Muscle of back (tissue), 11 donors: ENCODE measurements around the gene CIROP. TPM values are rescaled to one million over a fixed set of nuclear protein-coding genes. Genes with fewer than 3 reads are reported as not detected.

ENCODE experiments used
- DNase-seq, 3 donors: peaks; one replicate each; pipeline versions ENCODE4 v3.0.0 to v3.0.0-alpha.2; 2013
- polyA plus RNA-seq, 10 donors: library from polyadenylated mRNA; unstranded; fragments of 120-200 nt; gene quantifications; one replicate each; pipeline ENCODE4 v1.2.1, GENCODE V29; 2013; ENCODE audit not compliant: insufficient read length in 10 of 10

CIROP gene
- polyA plus RNA-seq, 10 donors = not detected

DNA sequence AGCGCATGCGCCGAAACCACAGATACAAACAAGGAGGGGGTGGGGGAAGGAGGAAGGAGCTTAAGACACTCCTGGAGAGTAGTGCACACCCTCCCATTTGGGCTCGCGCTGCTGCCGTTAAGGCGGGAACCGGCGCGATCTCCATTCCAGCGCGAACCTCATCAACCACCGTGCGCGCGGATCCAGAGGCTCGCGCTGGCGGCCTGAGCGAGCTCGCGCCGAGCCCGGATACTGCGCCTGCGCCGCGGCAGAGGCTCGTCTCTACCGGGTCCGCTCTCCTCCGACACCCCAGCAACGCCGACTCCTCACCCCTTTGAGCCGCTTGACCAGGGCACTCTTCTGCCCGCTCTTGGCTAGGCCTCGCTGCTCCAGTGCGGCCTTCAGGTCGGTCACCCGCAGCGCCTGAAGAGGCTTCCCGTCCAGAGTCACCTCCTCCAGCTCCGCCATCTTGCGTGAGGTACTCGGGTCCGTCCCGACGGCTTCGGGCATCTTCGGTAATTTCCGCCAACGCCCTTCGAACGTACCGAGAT, 10.1 kb downstream of the CIROP start, which contains the start of gene ACIN1:
Gene ACIN1, minus strand, starts transcription at position 471 of the 530 bp plus-strand sequence. Its CDS starts 24 bp downstream, at position 447.
- DNase-seq = peak; percentile 84 to 97 (median 88)

DNA sequence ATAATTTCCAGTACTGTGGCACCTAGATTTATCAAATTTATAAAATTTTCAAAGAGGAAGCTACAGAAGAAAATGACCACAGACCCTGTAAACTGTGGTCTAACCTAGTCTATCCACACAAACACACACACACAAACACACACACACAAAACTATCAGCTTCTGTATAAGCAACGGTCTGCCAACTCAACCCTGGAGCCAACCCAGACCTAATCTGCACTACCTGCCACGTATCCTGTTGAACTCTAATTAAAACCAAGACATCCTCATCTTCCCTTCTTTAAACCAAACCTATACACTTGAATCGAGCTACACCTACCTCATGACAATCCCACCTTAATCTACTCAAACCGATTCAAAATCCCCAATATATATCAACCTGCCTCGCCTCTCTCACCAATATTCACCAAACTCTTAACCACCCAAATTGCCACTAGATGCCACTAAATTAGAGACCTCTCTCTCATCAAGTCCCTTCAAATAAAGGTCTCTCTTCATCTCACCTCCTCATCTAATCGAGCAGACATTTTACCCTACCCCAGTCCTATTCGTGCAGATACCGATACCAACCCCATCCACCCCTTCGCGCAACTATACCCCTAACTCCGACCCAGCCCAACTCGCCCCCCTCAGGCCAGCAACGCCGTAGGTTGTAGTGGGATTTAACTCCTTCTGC, 10.7 kb downstream of the CIROP start:
- no peak for DNase-seq

DNA sequence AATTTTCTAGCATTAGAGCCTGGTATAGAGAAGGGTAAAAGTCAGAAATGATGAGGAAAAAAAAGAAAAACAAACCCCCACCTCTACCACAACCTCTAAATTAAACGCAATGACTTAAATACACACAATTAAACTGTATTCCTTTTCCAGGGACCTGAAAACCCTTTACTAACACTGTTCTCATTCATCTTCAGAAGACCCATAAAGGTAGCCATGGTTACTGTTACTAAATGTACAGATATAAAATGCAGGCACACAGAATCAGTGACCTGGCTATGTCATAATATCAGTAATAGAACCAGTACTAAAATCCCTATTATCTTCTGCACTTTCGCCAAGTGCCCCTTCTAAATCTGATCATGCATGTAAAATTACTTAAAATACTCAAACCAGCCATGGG, 11.3 kb downstream of the CIROP start:
- DNase-seq = no peak

DNA sequence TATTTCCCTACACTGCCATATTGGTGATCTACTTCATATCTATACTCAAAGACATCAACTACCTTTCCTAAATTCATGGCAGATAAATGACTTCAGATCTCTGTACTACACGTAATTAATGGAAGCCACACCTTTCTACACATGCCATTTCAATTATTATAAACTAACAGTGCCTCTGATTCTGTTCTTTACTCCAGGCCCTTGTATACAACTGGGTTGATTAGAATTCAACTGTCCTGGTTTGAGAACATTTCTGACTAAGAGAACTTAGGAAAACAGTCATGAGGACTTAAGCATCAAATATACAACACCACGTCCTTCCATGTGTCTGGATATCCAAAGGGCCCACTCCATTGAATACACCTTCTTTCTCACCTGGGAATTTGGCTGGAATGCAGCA, 11.7 kb downstream of the CIROP start:
- DNase-seq = no peak

DNA sequence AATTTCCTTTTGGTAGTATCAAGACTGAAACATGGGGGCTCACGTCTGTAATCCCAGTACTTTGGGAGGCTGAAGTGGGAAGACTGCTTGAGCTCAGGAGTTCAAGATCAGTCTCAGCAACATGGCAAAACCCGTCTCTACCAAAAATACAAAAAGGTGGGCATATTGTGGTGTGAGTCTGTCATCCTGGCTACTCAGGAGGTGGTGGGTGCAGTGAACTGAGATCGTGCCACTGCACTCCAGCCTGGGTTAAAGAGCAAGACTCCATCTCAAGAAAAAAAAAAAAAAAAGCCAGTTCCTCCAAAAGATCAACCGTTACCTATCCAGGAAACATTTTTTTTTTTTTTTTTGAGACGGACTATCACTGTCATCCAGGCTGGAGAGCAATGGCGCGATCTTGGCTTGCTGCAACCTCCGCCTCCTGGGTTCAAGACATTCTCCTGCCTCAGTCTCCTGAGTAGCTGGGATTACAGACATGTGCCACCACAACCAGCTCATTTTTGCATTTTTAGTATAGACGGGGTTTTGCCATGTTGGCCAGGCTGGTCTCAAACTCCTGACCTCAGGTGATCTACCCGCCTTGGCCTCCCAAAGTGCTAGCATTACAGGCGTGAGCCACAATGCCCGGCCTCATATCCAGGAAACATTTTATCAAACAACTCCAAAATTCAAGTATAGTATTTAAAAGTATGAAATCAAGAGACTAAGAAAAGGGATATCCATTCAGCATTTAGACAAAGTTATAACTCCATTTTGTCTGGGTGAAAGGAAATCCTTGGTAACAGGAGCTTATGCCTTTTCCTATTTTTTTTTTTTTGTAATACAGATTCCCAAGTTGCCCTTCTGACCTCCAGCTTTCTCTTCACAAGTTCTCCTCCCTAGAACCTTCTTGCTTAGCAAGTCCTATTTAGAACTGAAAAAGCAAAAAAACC, 13.2 kb downstream of the CIROP start:
- no peak for DNase-seq

DNA sequence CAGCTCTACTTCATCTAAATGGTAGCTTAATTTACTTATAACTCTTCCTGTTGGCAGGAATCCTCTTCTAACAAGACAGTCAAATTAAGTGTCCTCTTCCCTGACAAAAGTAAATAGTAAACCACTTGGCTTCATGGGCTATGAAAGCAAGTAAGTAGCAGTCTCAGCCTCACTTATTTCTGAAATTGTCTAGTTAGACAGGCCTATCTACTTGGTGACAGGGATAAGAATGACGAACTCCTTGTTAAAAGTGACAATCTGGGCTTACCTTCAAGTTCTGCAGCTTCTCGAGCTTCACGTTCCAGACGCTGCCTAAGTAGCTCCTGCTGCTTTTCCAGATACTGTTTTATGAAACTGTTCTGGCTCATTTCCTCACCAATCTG, 14.5 kb downstream of the CIROP start:
- DNase-seq = no peak

DNA sequence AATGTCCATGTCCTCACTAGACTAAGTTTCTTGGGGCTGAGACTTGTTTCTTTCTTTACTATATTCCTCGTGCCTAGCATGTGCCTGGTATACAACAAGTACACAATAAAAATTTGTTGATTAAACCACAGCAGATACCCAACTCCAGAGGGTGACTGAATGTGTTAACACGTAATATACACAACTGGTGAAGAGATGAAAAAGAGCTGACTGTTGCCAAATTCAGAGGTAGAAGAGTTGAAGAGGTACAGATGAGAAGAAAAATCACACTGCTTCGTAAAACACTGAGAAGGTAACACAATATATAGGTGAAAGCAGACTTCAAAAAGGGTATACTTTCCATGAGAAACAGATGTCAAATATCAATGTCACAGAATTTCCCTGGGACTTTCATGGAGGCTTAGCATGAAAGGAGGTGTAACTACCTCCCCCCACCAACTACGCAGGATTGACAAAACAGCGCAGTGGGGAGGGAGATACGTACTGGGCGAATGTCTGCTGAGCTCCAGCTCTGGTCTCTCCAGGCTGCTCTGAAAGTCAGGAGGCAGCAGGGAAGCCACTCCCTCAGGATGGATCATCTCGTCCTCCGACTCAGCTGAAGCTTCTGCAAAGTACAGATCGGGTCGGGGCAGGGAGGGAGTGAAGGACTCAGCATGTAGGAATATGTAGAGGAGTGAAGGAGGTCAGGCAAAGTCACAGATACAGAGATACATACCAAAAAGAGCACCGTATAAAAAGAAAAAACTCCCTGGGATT, 15.1 kb downstream of the CIROP start:
- DNase-seq = no peak

DNA sequence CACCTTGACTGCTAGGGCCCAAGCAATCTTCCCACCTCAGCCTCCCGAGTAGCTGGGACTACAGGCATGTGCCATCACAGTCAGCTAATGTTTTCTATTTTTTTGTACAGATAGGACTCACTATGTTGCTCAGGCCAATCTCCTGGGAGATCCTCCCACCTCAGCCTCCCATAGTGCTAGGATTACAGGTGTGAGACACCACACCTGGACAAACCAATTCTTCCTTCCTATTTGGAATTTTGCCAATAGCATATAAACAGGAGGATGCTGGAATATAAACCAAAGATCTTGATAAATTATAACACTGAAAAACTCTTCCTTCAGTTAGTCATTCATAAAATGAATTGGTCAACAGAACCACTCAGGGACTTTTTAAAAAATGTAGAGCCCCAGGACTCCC, 18.2 kb downstream of the CIROP start:
- no peak for DNase-seq

DNA sequence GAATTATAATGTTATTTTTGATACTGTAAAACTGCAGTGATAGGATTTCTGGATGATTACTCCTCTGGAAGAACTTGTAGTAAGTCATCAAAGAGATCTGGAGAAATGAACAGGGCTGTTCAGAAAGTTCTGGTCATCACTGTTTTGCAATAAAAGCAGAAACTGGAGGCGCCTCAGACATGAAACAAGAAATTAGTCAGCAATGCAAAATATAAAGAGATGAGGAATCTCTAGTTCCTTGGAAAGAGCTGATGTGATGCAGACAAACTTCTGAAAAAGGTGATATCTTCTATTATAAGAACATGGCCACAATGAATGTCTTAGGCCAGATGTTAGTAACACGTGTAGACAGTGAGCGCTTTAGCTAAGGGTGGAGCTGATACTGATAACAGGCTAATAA, 19.3 kb downstream of the CIROP start:
- DNase-seq = no peak

DNA sequence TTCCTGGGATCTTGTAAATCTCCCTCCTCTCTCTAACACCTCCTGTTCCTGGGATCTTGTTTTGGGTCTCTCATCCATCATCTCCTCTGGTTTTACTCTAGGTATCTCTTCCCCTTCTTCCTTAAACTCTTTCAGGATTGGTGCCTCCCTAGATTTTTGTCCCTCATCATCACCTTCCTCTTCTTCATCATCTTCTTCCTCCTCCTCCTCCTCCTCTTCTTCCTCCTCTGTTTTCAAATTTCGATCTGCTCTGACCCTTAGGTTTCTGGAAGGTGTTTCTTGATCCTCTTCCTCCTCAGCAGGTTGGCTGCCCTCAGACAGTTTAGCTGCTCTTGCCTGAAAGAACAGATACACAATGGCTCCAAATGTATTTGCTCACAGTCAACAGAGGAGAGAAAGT, 24.3 kb downstream of the CIROP start:
- DNase-seq = no peak

DNA sequence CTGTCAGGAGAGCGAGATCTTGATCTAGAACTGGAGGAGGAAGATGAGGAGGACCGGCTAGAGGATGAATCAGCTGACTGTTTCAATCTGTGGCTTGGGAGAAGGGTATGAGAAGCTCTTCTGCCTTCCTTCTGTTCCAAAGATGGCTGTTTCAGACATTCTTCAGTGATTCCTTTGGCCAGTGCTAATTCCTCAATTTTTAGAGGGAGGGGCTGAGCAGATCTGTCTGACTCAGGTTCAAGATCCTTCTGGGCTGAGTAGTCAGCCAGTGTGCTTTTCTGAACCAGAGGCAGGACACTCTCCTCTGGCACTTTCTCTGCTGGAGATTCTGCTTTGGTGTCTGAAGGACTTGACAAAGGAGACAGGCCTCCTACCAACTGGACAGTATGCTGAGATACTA, 25.1 kb downstream of the CIROP start:
- no peak for DNase-seq

DNA sequence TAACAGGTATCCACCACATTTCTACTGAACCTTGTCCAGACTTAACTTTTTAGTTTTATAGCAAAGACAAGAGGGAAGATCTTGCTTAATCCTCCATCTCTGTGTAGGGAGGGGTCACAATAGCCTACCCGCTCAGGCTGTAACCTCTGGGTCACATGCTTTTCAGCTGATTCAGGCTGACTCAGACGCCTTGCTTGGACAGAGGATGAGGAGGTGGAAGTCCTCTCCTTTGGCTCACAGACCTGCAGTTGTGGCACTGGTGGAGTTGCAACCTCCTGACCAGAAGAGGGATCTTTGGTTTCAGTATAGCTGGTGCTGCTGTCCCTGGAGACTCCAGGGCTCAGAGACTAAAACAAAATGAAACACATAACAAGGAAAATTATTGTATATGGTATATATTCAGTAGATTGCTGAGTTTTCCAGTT, 26.1 kb downstream of the CIROP start:
- DNase-seq = peak in 1 of 3 donors; percentile 52

DNA sequence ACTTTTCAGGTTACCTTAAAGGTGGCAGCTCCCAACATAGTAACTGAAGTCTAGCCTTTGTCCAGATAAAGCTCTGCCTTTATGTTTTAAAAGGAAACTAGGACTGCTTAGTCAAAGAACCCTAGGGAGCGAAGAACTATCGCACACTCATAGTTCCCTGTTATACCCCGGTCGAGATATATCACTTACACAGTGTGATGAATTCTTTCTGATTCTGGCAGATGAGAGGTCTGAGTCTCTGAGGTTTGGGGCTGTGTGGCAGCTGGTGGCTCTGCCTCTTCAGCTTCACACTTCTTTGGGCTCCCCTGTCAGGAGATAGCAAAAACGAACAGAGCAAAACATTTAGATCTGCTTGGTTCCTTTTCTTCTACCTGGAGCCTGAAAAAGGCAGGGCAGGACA, 26.8 kb downstream of the CIROP start:
- DNase-seq = no peak

DNA sequence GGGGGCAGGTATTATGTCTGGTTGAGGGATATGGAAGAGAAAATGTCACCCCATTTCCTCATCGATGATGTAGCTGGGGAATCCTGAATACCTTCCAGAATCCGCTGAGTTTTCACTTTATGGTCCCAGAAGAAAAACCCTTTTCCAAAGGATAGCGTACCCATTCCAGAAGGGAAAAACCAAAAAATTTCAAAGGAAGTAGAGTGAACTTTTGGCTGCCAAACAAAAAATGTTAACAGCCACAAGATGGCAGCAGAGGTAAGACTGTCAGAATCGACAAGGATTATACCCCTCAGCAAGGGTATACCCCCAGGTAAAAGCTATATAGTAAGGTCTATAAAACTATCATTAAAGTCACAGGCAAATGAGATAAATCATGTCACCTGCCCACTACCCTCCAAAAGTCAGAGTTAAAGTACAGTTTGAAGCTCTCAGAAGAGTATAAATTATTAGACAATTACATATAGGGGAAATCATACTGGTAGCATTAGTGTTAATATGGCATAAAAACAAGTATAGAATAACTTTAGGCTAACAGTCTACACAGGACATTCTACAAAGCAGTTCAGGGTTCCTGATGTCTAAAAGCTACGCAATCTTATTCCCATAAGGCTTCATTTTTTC, 27.9 kb downstream of the CIROP start:
- DNase-seq = peak in 1 of 3 donors; percentile 57

DNA sequence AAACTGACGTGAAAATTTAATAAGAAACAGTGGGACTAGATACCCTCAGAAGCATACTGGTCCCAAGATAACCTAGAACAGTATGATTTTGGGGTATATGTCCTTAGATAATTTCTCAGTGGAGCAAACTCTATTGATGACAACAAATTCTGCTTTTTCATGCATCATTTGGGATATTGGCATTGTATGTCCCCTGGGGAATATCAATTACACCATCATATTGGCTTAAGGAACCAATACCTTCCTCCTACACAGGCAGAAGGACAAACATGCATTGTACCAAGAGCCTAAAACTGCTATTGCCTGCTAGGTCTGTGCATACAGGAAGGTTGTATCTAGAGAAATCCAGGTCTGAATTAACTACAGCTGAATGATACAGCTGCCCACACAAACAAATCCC, 29.9 kb downstream of the CIROP start:
- DNase-seq = no peak

DNA sequence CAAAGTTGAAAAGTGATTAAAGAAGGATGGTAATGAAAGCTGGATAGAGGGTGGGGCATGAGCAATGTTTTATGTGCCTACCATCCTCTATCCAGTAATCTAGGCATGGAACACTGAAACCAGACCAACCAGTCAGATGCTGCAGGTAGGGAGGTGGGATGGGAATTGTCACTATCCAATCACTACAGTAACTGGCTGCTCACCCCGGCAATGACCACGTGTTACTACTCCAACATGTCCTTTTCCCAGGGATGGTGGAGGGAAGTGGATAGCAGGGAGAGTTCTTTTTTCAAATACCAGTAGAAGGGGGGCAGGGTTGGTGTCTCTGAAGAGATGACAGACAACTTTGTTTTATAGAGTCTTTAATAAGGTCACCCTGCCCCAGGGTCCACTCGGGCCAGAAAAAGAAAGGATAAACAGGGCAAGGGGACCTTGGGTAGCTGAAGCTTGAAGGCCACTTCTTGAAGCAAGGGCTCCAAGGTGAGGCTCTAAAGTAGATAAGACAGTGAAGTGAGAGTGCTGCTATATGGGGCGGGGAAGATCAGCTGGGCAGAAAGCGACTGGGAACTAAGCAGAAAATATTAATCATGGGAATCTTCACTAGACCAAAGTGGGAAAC, 32.8 kb downstream of the CIROP start:
- no peak for DNase-seq

DNA sequence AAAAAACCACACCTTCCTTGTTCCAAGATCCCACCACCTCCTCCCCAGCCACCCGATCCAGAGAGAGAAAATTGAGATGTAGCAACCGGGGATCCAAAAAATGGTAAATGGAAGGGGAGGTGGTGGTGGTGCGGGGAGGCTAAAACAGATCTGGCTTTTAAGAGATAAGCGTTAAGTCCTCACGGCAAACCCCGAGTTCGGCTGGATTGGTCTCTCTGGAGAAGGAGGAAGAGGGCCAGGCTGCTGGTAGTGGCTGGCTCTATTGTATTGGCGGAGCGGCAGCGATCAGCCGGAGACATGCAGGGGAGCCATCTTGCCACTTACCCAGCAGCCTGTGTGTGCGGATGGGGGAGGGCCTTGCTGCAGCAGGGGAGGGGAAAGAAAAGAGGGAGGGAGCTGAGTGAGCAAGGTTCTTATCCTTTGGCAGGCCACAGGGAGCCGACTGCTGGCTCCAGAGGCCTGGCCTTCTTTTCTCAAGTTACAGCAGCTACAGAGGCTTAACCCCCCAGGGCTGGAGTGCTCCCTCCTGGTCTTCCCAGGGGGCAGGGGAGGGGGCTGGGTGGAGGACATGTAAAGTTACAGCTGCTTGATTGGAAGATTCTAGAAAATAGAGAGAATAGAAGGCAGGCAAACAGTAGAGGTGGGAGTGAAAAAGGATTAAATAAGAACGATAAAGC, 33.4 kb downstream of the CIROP start:
- peak; percentile 88 to 95 (median 90) for DNase-seq

DNA sequence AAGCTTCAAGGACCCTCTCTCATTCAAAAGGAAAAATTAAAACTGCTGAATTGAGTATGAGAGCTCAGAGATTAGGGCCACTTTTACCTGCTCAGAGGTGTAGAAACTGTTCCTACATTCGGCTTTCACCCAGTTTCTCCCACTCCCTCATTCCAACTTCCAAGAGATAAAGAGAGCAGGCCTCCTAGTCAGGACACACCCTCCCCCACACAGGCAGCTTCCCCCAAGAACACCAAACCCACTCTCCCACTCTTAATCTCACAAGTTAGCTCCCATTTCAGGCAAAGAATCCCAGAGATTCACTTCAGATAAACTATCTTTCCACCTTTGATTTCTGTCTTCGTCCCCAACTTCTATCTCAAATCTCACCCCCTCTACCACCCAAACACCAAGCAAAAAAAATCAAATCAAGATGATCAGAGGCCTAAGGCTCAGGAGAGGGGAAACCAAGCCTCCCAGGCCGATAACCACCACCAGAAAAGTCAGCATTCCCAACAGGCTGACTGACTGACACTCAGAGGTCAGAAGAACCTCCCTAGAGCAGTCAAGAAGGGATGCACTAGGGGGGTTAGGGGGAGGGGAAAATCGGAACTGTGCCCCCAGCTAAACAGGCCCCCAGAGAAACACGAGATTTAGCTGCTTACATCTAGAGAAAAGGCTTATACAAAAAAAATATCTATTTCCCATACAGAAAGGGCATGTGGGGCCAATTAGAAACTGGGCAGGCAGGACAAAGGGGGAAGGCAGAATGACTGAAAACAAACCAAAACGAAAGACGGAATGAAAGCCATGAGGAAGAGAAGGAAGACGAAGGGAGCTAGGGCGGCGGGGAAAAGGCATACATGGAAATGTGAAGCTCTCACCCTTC, 34.3 kb downstream of the CIROP start:
- no peak for DNase-seq

DNA sequence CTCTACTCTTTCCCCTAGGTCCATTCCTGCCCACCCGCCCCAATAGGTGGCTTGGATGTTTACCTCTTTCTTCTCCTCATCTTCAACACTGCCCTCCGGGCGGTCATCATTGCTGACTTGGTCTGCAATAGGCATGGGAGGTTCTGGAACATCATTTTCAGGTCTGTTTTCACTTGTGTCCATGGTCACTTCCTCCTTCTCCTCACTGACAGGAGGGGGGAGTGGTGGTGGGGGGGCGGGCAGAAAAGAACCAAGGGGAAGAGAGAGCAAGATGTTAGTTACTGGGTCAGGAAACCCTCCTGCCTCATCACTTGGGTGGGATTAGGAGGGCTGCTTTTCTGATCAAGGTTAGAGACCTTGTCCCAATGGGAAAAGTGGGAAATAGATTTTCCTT, 35.4 kb downstream of the CIROP start:
- DNase-seq = no peak
